Measurements from ENCODE around the gene ANKRD6. TPM values are rescaled to one million over a fixed set of nuclear protein-coding genes. Genes with fewer than 3 reads are reported as not detected.

Gene ANKRD6
- total RNA-seq, 1 experiment from 2014 or later, result 13.9 TPM

- TF ChIP-seq OVOL2 (CRISPR knock-in tag; IDR thresholded peaks at IDR 0.05; ENCODE audit: borderline replicate concordance) (no peak), GABPB1 (CRISPR knock-in tag; IDR thresholded peaks at IDR 0.05) (no peak), MYBL2 (CRISPR knock-in tag; IDR thresholded peaks at IDR 0.05) (no peak), CREM (CRISPR knock-in tag; IDR thresholded peaks at IDR 0.05) (no peak), TEAD4 (CRISPR knock-in tag; IDR thresholded peaks at IDR 0.05) (no peak)
- TF ChIP-seq, protein P1, sequence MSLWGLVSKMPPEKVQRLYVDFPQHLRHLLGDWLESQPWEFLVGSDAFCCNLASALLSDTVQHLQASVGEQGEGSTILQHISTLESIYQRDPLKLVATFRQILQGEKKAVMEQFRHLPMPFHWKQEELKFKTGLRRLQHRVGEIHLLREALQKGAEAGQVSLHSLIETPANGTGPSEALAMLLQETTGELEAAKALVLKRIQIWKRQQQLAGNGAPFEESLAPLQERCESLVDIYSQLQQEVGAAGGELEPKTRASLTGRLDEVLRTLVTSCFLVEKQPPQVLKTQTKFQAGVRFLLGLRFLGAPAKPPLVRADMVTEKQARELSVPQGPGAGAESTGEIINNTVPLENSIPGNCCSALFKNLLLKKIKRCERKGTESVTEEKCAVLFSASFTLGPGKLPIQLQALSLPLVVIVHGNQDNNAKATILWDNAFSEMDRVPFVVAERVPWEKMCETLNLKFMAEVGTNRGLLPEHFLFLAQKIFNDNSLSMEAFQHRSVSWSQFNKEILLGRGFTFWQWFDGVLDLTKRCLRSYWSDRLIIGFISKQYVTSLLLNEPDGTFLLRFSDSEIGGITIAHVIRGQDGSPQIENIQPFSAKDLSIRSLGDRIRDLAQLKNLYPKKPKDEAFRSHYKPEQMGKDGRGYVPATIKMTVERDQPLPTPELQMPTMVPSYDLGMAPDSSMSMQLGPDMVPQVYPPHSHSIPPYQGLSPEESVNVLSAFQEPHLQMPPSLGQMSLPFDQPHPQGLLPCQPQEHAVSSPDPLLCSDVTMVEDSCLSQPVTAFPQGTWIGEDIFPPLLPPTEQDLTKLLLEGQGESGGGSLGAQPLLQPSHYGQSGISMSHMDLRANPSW (CRISPR knock-in tag; conservative IDR thresholded peaks at IDR 0.05; ENCODE audit: low read depth), result no peak
These were observed 126.5 kb downstream of the ANKRD6 start (continued) for GRCh38 chr6:89559487-89559886.

- peaks cover 6% of the 10 kb centered on the region for H3K36me3 Mint-ChIP-seq
- ATAC-seq (peak; percentile 53; the same call in 1 of the 2 replicates), DNase-seq (ENCODE audit: low spot score) (no peak)
- H3K27me3 Mint-ChIP-seq (ENCODE audit: low read depth), result peaks cover under 1% of the 10 kb centered on the region; the same call in 1 of the 2 replicates
- H3K27ac Mint-ChIP-seq, result no peak overlapping the region; the same call in 1 of the 2 replicates
- POLR2A ChIA-PET, result no interaction called here
- H3K4me1 Mint-ChIP-seq, result peaks cover 11% of the 10 kb centered on the region
- peaks cover 19% of the 10 kb centered on the region for H3K9me3 Mint-ChIP-seq
- TF ChIP-seq ZNF121 (CRISPR knock-in tag; IDR thresholded peaks at IDR 0.05) (peak; percentile 65; the same call in 1 of the 2 replicates), GTF2I (CRISPR knock-in tag; conservative IDR thresholded peaks at IDR 0.05) (no peak), HMGA2 (CRISPR knock-in tag; IDR thresholded peaks at IDR 0.05) (no peak), TEAD1 (CRISPR knock-in tag; IDR thresholded peaks at IDR 0.05) (no peak)
- no peak overlapping the region for H3K4me3 Mint-ChIP-seq
- CTCF ChIA-PET, result interaction anchor here (0.7 to 1.7 kb wide), 4 partner anchors 26 to 190 kb away, joined by 3 to 5 read pairs (median 4); no protein-coding TSS in a partner anchor
These were observed 129.4 kb downstream of the ANKRD6 start for GRCh38 chr6:89562093-89562973.

- Mint-ChIP-seq H3K9me3 (peaks cover 7% of the 10 kb centered on the region), H3K36me3 (no peaks in the 10 kb centered on the region), H3K27me3 (ENCODE audit: low read depth) (no peaks in the 10 kb centered on the region), H3K27ac (no peak overlapping the region), H3K4me3 (no peak overlapping the region), H3K4me1 (peaks cover 11% of the 10 kb centered on the region)
- ChIA-PET POLR2A (no interaction called here), CTCF (no interaction called here)
- no peak for TF ChIP-seq GABPB1 (CRISPR knock-in tag; IDR thresholded peaks at IDR 0.05)
- no peak for TF ChIP-seq USF1 (CRISPR knock-in tag; IDR thresholded peaks at IDR 0.05)
- TF ChIP-seq ZNF423 (CRISPR knock-in tag; IDR thresholded peaks at IDR 0.05), result no peak
- TF ChIP-seq, protein P2, sequence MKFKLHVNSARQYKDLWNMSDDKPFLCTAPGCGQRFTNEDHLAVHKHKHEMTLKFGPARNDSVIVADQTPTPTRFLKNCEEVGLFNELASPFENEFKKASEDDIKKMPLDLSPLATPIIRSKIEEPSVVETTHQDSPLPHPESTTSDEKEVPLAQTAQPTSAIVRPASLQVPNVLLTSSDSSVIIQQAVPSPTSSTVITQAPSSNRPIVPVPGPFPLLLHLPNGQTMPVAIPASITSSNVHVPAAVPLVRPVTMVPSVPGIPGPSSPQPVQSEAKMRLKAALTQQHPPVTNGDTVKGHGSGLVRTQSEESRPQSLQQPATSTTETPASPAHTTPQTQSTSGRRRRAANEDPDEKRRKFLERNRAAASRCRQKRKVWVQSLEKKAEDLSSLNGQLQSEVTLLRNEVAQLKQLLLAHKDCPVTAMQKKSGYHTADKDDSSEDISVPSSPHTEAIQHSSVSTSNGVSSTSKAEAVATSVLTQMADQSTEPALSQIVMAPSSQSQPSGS (CRISPR knock-in tag; IDR thresholded peaks at IDR 0.05; ENCODE audit: borderline replicate concordance, low read depth), result no peak
- TF ChIP-seq SMAD4 (CRISPR knock-in tag; IDR thresholded peaks at IDR 0.05), result no peak
- TF ChIP-seq ZNF532 (CRISPR knock-in tag; IDR thresholded peaks at IDR 0.05; ENCODE audit: borderline replicate concordance), result no peak
- DNase-seq (ENCODE audit: low spot score) (no peak), ATAC-seq (no peak)
These were observed 130.9 kb downstream of the ANKRD6 start for GRCh38 chr6:89563866-89564265.
